Activated CD8-positive, alpha-beta memory T cell treated with anti-CD3 and anti-CD28 coated beads for 24 hours (primary cell): ENCODE results near the gene ATF5.
"Not testable (repeated sequence)": the region's sequence is repeated elsewhere in the genome, so short reads cannot be mapped to it uniquely, and the experiment has no call there.

ENCODE experiments used
- DNase-seq: peaks from one replicate; pipeline ENCODE4 v3.0.0-alpha.2; 2020

Gene ATF5

DNA sequence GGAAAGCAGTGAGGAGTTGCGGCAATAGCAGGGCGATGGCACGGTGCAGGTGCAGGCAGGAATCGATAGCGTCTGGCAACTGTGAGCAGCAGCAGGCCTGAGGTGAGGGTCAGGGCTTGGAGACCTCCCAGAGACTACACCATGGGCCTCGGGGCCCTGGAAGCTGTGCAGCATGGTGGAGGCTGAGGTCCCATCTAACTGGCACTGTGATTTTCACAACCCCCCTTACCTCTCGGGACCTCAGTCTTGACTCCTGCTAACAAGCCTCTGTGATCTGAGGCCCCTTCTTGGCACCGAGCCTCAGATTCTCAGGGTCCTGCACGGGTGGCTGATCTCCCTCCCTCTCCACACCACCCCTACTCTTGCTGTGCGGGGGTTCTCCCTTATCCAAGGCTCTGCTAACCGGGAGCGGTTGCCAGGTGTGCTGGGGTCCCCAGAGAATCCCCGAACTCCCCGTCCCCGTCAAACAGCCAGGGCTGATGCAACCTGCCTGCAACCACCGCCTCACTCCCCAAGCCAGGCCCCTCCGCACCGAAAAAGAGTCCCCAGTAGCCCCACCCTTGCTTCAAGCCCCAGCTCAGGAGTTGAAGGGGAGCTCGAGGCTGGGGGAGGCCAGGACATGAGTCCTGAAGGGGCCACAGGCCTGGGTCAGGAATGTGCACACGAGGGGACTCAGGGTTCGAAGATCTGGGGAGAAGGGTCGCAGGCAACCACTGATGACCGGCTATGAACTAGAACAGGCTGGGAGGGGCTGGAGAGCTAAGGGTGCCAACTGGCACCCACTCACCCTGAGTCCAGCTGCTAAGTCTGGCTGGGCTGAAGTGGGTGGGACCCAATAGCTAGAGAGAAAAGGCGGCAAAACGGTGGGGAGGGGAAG, 4.8 kb upstream of the ATF5 start:
- DNase-seq = no peak

GRCh38 chr19:49924881-49925210, 4.2 kb upstream of the ATF5 start:
- DNase-seq = not testable (repeated sequence)

DNA sequence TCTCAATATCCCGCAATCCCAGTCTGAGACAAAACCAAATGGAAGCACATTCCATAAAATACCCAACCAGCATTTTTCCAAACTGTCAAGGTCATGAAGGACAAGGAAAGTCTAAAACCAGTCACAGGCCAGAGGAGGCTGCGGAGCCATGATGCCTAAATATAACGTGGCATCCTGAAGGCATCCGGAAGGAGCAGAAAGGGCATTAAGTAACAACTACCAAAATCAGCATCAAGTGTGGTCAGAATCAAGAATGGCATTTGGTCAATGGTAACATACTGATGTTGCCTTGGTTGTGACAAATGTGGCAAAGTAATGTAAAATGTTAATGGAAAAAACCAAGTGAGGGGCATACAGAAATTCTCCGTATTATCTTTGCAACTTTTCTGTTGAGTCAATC, 3.5 kb upstream of the ATF5 start:
- no peak for DNase-seq

DNA sequence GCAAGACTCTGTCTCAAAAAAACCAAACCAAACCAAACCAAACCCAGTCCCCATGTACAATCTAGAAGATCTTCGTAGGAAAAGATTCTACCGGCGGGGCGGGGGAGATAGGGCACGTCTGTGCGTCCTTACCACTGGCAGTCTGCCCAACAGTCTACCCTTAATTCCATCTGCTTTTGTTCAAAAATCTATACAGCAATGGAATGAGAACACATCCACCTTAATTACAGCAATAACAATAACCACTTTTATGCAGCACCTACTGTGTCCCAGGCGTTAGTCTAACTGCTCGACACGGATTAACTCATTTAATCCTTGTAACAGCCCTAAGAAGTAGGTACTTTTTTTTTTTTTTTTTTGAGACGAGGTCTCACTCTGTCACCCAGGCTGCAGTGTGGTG, 2.5 kb upstream of the ATF5 start:
- no peak for DNase-seq

GRCh38 chr19:49927526-49928264, 1.3 kb upstream of the ATF5 start:
- no peak for DNase-seq

DNA sequence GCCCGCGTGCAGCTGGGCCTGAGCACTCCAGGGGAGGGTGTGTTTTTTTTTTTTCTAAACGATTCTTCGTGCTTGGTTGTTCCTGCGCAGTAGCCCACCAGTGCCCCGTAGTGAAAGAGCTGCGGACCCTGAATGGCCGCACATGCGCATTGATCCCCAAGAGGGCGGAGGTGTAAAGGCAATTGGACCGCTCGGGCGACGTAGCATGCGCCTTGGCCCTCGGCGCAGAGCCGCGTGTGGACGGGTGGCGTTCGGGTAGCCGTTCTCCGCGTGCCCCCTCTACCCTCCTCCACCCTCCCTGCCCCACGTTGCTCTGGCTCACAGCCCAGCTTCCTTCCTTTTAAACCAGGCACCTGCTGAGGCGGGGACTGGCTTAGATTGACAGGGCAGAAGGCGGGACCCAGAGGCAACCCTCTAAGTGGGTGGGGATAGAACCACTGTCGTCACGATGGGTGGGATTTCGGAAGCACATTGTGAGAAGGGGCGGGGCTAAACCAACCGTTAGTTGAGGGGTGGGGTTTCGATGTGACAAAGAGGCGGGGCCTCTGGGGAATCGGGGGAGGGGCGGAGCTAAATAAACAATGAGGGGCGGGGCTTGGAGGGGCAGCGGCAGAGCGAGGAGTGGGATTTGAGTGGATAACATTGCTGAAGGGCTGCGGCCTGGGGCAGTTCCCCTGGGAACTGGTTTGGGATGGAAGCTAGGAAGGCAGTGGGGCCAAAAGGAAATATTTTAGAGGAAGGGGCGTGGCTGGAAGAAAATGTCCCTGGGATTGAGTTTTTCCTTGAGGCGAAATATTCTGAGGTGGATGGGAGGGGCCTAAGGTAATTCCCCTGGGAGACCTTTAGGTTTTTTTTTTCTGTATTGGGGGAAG, 842 bp downstream of the ATF5 start:
- peak; percentile 96 for DNase-seq

DNA sequence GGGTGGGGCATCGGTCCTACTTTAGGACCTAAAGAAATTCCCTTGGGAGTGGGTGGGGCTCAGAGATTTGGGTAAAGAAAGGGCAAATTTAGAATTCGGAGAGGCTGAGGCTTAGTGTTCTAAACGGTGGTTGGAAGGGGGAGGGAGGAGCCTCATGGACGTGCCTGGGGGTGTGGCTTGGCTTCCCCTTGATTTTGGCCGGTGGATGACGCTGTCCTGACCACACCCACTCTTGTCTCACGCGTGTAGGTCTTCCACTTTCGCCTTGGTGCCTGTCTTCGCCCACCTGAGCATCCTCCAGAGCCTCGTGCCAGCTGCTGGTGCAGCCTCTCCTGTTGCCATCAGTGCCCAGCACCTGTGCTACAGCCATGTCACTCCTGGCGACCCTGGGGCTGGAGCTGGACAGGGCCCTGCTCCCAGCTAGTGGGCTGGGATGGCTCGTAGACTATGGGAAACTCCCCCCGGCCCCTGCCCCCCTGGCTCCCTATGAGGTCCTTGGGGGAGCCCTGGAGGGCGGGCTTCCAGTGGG, 1.5 kb downstream of the ATF5 start:
- DNase-seq = no peak

- no peak for DNase-seq
These were observed 2.5 kb downstream of the ATF5 start for GRCh38 chr19:49931293-49932040.

- DNase-seq = no peak
These were observed 3.0 kb downstream of the ATF5 start for GRCh38 chr19:49932041-49932451.

GRCh38 chr19:49932731-49933131, 3.7 kb downstream of the ATF5 start:
- no peak for DNase-seq

DNA sequence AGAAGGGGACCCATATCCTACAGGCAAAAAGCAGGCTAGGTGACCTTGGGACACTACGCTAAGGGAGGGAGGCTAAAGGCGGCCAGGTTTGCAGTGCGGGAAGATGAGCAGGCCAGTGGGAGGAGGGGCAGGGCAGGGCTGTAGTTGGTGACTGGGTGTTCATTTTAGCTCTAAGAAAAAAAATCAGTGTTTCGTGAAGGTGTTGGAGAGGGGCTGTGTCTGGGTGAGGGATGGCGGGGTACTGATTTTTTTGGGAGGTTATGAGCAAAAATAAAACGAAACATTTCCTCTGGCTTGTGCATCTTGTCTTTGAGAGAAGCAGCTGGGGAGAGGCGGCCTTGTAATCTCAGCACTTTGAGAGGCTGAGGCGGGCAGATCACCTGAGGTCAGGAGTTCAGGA, 4.6 kb downstream of the ATF5 start:
- no peak for DNase-seq

DNA sequence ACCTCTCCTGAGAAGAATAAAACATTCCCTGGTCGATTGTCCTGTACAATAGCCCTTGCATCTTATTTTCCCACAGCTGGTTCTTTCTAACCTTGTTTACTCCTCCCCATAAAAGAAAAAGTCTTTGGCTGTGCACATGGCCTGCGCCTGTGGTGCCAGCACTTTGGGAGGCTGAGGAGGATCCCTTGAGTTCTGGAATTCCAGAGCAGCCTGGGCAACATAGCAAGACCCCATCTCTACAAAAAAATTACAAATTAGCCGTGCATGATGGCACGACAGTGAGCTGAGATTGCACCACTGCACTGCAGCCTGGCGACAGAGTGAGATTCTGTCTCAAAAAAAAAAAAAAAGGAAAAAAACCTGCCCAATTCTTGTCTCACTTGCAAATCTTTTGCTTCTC, 7.5 kb downstream of the ATF5 start:
- no peak for DNase-seq

GRCh38 chr19:49937750-49938381, 8.9 kb downstream of the ATF5 start:
- DNase-seq = peak; percentile 94

DNA sequence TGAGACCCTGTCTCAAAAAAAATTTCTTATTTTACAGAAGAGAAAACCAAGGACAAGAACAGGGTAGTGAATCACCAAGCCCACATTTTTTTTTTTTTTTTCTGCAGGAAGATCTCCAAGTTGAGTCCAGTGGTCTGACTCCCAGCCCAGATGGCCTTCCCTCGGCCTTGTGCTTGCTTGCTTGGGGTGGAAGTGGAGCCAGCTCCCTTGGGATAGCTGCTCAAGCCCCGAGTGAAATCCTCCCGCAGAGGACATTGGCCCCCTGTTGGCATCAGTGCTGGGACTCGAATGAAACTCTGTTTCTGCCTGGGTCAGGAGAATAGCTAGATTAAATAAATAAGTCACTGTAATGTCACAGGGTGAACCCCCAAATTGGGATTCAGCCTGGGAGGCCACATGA, 9.7 kb downstream of the ATF5 start:
- no peak for DNase-seq

DNA sequence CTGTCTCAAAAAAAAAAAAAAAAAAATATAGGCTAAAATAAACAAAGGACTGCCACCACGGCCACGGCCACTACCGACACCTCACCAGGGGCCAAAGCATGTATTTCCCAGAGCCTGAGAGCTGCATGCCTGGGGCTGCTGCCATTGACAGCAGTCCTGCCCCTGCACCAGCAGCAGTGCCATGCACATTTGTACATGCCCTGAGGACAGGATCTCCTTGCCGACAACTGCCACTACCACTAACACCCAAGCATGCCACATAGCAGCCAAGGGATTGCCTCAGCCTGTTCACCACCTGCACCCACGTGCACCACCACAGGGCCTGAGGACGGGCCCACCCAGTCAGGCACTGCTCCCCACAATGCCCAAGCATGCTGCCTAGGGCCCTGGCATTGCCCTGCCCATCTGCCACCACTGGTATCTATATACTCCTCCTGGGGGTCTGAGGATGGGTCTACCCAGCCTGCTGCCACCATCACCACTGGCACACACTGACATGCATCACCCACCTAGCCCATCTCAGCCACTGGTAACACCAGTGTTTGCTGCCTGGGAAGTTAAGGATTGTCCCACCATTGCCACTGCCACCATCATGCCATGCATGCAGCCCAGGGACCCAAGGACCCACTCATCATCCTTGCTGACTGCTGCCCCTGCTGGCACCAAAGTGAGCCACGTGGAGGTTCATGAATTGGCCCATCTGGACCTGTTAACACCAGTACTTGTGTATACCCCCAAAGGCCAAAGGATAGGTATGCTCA, 10.9 kb downstream of the ATF5 start:
- DNase-seq = no peak

DNA sequence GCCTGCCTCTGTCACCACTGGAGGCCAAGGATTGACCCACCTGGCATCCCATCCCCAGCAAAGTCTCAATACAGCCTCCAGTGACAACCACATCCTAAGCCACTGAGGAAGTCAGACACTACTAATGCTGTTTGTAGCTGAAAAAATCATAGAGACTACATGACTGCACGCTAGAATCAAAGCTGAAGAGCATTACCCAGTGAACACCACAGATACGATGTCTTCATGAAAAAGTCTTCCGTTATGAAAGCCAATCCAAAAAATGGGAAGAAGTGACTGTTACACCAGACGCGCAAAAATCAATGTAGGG, 11.4 kb downstream of the ATF5 start:
- DNase-seq = no peak

GRCh38 chr19:49944567-49944966, 15.6 kb downstream of the ATF5 start:
- DNase-seq = not testable (repeated sequence)

- no peak for DNase-seq
These were observed 17.4 kb downstream of the ATF5 start for GRCh38 chr19:49946415-49946814.

- no peak for DNase-seq
These were observed 21.0 kb downstream of the ATF5 start for GRCh38 chr19:49949742-49950589.

DNA sequence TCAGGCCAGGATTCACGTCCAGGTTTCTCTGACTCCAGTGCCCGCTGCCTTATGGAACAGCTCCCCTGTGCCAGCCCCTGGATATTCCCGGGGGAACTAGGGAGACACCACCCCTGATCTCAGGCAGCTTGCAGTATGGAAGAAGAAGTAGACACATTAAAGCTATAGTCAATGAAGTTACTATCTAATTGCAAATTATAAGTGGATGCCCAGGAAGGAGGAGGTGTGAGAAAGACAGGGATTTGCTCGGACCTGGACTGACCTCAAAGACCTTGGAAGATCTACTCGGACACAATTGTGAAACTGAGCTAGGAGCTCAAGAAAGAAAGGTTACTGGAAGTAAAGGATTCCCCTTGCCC, 21.6 kb downstream of the ATF5 start:
- no peak for DNase-seq
